HG03135 (cell line): Measurements from ENCODE around the gene DLL4.
"Not testable (repeated sequence)": the region's sequence is repeated elsewhere in the genome, so short reads cannot be mapped to it uniquely, and the experiment has no call there.

Source experiments
- ATAC-seq: cut with Tn5 transposase; IDR thresholded peaks from one replicate; pipeline ENCODE4 v1.9.1; 2021; ENCODE audit warnings: mild to moderate bottlenecking, moderate library complexity; ENCODE audit not compliant: unreplicated experiment

The DLL4 gene

DNA sequence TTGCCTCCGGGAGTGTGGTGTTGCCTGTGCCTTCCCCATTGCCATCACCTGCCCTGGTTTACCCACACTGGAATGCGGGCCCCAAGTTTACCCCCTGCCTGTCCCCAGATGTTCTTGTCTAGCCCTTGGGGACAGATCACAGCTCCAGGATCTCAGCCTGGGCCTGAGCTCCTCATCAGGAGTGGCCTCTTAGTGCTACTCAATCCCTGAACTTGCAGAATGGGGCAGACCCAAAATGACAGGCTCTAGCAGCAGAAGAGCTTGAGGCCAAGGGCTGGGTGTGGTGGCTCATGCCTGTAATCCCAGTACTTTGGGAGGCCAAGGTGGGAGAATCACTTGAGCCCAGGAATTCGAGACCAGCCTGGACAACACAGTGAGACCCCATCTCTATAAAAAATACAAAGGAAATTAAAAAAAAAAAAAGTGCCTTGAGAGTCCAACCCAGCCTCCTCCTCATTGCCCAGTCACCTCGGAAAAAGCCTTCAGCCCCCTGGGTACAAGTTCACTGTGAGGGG, 28.0 kb downstream of the DLL4 start:
- no peak for ATAC-seq

DNA sequence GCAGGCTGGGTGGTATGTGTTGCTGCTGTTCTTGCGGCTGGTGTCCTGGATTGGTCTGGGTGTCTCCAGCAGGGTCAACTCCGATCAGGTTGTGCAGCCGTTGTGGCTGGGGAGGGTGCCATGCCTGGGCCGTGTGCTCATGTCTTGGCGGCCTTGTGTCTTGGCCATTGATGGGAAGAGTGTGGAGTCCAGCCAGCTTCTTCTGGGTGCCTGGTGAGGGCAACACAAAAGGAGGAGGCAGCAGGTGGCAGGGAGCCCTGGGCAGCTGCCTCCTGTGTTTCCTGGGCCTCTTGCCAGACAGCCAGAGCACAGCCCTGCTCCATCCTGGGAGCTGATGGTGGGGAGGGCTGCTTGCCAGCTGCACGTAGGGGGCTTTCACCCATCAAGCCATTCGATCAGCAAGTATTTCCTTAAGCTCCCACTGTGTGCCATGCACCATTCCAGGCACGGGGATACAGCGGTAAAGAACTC, 28.5 kb downstream of the DLL4 start:
- no peak for ATAC-seq

DNA sequence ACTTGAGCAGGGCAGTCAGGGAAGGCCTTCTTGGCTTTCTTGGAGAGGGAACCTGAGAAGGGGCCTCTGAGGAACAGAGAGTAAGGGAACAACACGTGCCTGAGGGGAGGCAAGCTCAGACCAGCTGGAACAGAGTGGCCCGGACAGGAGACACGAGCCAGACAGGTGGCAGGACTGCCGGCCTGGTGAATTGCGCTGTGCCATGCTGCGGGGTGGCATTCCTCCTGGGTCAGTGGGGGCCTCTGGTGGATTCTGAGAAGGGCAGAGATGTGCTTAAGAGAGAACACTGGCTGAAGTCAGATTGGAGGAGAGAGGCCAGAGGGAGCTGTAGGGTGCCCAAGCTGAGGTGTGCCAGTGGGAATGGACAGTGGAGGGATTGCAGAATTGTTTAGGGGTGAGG, 29.0 kb downstream of the DLL4 start:
- ATAC-seq: no peak

DNA sequence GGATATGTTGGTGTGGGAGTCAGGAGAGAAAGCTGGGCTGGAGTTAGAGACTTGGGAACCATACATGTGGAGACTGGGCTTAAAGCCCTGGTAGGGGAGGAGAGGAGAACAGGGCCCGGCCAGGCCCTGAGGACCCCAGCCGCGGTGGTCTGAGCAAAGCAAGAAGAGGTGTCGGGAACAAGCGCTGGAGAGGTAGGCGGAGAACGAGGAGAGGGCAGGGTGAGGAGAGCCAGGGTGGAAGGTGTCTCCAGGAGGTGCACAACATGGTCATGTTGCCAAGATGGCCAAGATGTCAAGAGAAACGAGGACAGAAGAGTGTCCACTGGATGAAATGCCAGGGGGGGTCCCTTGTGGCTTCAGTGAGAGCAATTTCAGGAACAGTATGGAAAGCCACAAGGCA, 29.6 kb downstream of the DLL4 start:
- no peak for ATAC-seq

DNA sequence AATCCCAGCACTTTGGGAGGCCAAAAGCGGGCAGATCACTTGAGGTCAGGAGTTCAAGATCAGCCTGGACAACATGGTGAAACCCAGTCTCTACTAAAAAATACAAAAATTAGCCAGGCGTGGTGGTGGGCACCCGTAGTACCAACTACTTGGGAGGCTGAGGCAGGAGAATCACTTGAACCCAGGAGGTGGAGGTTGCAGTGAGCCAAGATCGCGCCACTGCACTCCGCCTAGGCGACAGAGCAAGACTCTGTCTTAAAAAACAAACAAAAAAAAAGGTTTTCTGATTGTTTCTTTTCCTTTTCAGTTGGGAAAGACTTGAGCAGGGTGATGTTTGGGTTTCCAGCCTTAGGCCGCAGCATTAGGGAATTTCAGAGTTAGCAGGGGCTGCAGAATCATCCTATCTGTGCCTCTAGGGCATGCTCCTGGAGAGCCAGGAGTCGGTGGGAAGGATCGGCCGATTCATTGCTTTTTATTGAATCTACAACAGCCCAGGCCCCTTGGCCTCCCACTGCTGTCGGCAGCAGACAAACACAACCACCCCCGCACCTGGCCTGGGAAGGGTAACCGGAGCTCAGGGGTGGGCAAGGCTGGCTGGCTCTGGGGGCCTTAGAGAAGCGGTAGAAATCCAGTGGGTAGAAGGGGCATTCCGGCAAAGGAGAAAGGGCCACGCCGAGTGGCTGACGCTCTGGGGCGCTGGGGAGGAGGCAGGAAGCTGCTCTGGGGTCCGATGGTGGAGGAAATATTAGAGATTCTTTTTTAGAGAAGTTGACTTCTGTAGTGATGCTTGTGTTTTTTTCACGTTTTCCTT, 30.4 kb downstream of the DLL4 start:
- no peak for ATAC-seq

DNA sequence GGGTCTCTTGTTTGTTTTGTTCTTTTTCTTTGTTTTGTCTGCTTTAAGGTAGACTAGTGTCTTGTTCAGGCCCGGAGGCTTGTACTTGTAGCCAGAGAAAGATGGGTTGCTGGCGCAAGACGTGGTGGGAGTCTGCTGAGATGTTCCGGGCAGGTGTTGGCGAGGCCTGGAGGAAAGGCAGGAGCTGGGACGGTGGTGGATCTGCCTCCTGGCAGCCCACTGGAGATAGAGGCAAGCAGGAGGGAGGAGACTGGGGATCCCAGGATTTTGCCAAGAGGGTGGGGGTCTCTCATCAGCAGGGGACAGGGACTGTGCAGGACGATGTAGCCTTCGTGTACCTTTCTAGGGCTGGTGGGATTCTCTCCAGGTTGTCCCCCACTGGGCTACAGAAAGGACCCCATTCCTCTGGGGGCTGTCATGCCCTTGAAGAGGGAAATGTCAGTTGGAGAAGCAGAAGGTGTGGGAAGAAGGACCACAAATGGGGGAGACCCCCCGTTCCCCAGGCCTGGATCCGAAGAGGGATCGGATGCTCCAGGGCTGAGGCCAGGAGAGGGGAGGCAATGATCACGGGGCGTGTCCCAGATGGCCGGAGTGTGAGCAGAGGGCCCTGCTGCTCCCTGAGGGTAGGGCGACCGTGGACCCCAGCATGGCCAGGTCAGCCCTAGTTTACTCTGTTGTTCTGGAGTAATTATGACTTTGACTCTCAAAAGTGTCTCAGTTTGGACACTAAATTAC, 31.2 kb downstream of the DLL4 start:
- no peak for ATAC-seq

DNA sequence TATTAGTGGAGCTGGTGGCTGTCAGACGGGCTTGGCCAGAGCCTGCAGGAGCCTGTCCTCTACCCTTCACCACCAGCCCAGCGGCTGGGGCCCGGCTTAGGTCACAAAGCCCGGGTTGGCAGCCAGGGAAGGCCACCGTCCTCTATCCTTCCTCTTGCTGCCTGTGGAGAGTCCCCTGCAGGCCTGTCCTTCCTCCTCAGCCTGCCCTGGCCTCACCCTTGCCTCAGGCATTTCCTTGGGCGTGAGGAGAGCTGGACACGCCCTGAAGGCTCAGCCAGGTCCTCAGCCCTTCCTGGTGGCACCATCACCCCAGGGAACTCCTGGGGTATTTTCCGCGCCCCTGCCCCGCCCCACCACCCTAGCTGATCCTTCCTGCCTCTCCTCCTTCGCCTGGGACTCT, 31.8 kb downstream of the DLL4 start:
- no peak for ATAC-seq

DNA sequence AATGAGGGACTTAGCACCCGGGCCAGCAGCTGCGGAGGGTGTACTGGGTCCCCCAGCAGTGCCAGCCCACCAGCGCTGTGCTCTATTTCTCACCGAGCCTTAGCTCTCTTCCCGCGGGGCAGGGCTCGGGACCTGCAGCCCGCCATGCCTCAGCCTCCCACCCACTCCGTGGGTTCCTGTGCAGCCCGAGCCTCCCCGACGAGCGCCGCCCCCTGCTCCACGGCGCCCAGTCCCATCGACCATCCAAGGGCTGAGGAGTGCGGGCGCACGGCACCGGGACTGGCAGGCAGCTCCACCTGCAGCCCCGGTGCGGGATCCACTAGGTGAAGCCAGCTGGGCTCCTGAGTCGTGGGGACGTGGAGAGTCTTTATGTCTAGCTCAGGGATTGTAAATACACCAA, 32.6 kb downstream of the DLL4 start:
- ATAC-seq: not testable (repeated sequence)

DNA sequence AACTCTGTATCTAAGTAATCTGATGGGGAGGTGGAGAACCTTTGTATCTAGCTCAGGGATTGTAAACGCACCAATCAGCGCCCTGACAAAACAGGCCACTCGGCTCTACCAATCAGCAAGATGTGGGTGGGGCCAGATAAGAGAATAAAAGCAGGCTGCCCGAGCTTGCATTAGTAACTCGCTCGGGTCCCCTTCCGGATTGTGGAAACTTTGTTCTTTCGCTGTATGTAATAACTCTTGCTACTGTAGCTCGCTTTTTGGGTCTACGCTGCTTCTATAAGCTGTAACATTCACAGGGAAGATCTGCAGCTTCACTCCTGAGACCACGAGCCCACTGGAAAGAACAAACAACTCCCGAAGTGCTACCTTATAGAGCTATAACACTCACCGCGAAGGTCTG, 33.2 kb downstream of the DLL4 start:
- ATAC-seq: not testable (repeated sequence)

DNA sequence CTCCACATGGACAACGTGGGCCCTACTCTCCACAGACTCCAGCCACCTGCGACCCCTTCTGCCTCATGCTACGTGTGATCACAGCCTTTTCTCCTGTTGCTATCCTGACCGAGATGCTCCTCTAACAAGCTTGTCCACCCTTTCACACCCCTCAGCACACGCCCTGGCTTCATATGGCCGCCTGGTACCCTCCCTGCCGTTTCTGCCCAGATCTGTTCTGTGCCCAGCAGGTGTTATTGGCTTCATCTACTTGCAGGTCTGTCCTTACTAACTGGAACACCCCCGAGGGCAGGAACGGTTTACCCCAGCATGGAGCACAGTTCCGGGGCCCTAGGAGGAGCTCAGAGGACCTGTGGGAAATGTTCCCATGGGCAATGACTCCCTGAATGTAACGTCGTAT, 34.1 kb downstream of the DLL4 start:
- ATAC-seq: no peak

DNA sequence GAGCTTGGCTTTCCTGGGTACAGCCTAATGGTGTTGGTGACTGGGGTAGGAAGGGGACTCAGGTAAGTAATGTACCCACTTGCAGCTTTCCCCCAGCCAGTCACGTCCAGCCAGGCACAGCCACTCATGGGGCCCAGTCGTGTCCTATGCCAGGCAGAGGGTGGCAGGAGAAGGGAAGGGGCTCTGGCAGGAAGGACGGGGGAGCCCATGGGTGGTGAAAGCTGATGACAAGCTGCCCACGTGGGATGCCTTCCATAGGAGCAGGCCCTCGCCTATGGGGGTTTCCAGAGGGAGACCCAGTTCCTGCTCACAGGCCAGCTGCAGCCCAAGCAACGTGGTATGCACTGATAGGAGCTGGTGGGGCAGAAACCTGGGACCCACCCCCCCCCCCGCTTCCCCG, 34.9 kb downstream of the DLL4 start:
- ATAC-seq: no peak

DNA sequence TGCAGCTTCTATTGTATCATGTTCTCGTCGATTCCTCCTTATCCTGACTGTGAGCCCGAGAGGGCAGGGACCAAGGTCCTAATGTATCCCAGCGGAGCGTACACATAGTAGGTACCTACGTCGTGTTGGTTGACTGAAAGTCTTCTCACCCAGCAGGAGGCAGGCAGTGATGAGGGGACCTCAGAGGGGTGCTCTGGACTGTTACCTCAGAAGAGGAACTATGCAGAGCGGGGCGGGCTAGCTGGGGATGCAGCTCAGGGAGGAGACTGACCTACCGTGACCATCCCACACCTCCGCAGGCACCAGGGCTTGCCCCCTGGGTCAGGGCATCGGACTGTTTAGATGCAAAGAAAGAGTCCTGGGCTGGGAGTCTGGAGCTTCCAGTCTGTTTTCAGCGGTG, 35.5 kb downstream of the DLL4 start:
- ATAC-seq: no peak

DNA sequence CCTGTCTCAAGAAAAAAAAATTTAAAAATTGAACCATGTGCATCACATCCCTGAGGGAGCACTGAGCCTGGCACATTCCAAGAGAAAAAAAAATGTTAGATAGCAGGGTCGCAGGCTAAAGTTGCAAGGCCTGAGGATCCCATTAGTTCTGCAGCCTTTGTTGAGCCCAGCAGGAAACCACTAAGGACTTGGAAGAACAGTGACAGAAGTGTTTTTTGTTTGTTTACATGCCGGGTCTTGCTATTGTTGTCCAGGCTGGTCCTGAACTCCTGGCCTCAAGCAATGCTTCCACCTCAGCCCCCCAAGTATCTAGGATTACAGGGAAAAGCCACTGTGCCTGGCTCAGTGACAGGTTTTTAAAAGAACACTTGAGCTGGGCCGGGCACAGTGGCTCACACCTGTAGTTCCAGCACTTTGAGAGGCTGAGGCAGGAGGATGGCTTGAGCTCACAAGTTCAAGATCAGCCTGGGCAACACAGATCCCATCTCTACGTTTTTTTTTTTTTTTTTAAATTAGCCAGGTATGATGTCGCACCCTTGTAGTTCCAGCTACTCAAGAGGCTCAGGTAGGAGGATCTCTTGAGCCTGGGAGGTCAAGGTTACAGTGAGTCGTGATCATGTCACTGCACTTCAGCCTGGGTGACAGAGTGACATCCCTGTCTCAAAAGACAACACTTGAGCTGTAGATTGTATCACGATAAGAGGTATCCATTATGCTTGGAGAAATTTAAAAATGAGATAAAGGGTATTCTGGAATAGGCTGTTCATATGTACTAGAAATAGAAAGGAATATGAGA, 39.3 kb downstream of the DLL4 start:
- no peak for ATAC-seq

DNA sequence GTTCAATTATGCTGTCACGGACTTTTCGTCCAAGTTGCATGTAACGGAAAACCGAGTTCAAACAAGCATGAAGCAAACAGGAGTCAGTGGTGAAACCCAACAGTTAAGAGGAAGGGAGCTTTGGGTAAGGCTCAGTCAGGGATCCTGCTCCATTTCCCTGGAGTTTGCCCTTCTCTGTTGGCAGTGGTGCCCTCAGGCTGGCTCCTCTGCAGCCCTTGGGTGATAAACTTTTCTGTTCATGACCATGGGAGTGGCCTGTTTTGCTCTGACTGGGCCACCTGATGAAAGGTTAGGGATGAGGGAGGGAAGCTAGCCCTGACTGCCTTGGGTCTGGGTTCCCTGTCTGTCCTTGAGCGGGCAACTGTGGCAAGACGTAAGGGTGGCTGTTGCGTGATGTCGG, 40.2 kb downstream of the DLL4 start:
- ATAC-seq: no peak

DNA sequence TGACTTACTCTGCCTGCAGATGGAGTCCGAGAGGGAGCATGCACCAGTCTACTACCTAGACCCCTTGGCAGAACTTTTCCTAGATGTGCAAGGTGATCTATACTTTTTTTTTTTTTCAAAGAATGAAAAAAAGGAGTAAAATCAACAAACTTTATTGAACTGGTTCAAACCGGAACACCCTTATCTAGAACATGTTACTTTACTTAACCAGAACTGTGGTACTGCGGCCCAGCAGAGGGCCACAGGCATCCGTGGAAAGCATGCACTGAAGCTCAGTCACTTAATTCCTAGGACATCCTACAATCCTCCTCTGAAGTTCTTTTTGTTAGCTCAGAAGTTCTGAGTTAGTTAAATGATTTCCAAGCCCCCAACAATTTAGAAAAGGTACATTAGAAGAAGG, 45.7 kb downstream of the DLL4 start:
- no peak for ATAC-seq

DNA sequence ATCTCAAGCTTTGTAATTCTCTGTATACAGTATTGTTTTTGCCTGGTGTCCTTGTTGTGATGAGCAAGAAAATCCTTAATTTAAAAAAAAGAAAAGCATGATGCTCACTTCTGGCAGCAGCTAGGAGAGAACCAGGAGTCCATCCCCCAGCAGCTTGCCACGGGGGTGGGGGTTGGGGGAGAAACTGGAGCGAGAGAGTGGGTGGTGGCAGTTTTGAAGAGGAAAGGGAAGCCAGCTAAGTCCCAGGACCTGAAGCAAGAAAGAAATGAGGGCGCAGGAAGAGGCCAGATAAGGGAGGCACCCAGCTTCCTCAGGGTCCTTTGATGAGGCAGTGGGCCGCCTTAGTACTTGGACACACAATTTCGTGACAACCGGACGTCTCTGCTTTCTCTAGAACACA, 47.7 kb downstream of the DLL4 start:
- ATAC-seq: no peak

DNA sequence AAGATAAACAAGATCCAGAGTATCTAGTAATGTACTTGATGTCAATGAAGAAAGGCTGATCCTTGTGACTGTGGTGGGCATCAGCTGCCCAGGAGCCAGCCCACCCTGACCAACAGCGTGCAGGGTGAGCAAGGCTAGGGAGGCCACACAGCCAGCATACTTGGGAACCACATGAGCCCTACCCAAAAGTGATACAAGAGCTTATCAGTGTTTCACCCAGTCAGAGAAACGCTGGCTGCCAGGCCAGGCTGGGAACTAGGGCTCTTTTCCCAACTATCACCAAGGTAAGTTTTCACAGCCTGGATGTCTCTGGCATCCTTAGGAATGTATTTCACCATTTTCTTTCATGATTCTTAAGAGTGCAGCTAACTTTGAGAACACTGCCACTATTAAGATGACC, 49.0 kb downstream of the DLL4 start:
- ATAC-seq: no peak

DNA sequence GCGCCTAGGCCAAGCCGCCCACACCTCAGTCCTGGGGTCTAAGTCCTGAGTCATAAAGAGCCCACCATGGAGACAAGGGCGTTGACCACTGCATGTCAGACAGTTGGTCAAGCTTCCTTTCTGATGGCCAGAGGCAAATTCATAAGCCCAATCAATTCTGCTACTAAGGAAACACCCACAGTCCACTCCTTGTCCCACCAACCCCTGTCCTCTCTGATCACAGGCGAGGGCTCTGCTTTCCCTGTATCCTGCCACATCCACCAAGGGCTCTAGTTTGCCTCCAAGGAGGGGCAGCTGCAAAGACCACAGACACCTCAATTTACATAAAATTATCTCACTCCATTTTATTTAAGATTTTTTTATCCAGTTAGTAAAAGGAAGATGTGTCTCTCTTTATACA, 49.4 kb downstream of the DLL4 start:
- ATAC-seq: no peak

DNA sequence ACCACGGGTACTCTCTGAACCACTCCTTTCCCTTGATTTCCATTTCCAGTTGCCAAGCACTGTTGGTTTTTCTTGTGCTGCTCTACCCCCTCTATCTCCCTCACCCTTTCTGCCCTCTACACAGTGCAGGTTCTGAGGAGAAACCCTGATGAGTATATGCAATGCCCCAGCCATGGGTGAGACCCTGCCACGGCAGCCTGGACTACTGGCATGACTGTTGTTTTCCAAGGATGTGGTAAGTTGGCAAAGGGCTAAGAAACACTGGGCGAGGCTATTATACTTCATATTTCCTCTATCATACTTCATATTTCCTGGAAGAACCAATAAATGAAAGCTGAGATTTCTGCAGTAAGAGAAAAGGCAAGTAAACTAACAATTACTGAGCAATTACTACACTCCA, 52.0 kb downstream of the DLL4 start:
- ATAC-seq: no peak

DNA sequence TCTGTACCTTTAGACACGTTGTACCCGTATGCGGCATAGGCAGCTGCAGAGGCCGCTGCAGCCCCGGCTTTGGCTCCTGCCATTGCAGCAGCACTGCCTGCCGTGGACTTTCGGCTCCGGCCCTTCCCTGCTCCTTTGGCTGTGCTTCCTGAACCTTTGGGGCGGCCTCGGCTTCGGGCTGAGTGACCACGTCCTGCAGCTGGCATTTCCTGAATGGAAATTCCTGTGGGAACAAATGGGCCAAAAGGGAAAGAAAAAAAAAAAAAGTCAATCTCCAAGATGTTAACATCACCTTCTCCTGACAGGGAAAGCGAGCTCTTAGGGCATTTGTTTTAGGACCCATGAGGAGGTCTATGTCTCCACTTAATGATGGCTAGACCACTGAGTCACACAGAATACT, 53.7 kb downstream of the DLL4 start:
- no peak for ATAC-seq

DNA sequence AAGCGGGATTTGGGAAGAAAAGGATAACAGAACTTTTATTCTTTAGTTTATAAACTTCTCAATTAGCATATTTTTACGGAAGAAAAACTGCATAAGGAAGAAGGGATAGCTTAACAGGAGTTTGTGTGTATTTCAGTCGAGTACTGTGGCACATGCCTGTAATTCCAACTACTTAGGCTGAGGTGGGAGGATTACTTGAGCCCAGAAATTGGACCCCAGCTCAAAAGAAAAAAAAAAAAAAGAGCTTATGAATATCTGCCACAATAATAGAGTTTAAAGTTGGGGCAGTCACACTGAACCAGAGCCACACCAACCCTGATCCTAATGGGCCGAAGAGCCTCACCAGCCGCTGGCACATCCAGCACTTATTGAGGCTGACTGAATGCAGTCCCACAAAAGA, 55.3 kb downstream of the DLL4 start:
- ATAC-seq: no peak
